GM10266 (cell line): ENCODE data around the gene CDKN2B-AS1.
A peak's percentile ranks its signal among the peaks of the same experiment; 100 is the strongest.

Experiments
- DNase-seq: peaks from one replicate; pipeline ENCODE4 v3.0.0; 2012; ENCODE audit errors: extremely low spot score
- CTCF ChIP-seq: IDR thresholded peaks from 2 replicates; pipeline ENCODE4 v1.5.1; 2012; ENCODE audit warnings: mild to moderate bottlenecking, low read depth; ENCODE audit not compliant: control insufficient read depth, insufficient read depth; ENCODE audit errors: missing control alignments

CDKN2B-AS1 gene

GRCh38 chr9:22068369-22068768 lies 73.8 kb downstream of the CDKN2B-AS1 start:
- TF ChIP-seq CTCF = no peak

GRCh38 chr9:22073349-22073748 lies 78.8 kb downstream of the CDKN2B-AS1 start:
- DNase-seq = no peak
- TF ChIP-seq CTCF = no peak

More at GRCh38 chr9:22068369-22068768, 73.8 kb downstream of the CDKN2B-AS1 start:
- DNase-seq = no peak

- no peak for TF ChIP-seq CTCF
Observed at GRCh38 chr9:22078081-22078480, 83.5 kb downstream of the CDKN2B-AS1 start.

GRCh38 chr9:22079873-22080341 lies 85.3 kb downstream of the CDKN2B-AS1 start:
- no peak for TF ChIP-seq CTCF
- DNase-seq = peak; percentile 14

More at GRCh38 chr9:22078081-22078480, 83.5 kb downstream of the CDKN2B-AS1 start:
- DNase-seq = no peak

- TF ChIP-seq CTCF = no peak
- no peak for DNase-seq
Observed at GRCh38 chr9:22084336-22085035, 89.9 kb downstream of the CDKN2B-AS1 start.

GRCh38 chr9:22088053-22088716 lies 93.6 kb downstream of the CDKN2B-AS1 start:
- TF ChIP-seq CTCF = no peak
- no peak for DNase-seq

- TF ChIP-seq CTCF = no peak
- DNase-seq = no peak
Observed at GRCh38 chr9:22088717-22089061, 94.1 kb downstream of the CDKN2B-AS1 start.
